CD14-positive monocyte (primary cell): Measurements from ENCODE around the gene CTSS. TPM values are rescaled to one million over a fixed set of nuclear protein-coding genes. Genes with fewer than 3 reads are reported as not detected.
"Not testable (repeated sequence)": the region's sequence is repeated elsewhere in the genome, so short reads cannot be mapped to it uniquely, and the experiment has no call there.

Experiments
- DNase-seq, 3 donors: peaks; one replicate each; pipeline ENCODE4 v3.0.0-alpha.2; 2011 to 2022
- H2AFZ ChIP-seq: 2 replicates; pipeline ENCODE4 v1.6.0; 2012; ENCODE audit warnings: mild to moderate bottlenecking, low read depth, low read length, inconsistent platforms; ENCODE audit not compliant: insufficient read depth, poor library complexity, severe bottlenecking
- H3K27ac ChIP-seq, 2 donors: 1 replicate in 1 of 2; 2 replicates in 1 of 2; pipeline ENCODE4 v1.5.1; 2012 to 2013; ENCODE audit warnings: low read length in 2 of 2, control low read depth in 1 of 2, inconsistent platforms in 1 of 2, low read depth in 1 of 2, mild to moderate bottlenecking in 1 of 2
- H3K27me3 ChIP-seq, 2 donors: one replicate each; pipeline versions ENCODE4 v1.6.0 to v1.6.1; 2011 to 2013; ENCODE audit warnings: low read length in 2 of 2; ENCODE audit not compliant: control insufficient read depth in 2 of 2, insufficient read depth in 2 of 2
- H3K36me3 ChIP-seq, 2 donors: replicated peaks in 1 of 2; 1 replicate in 1 of 2; 2 replicates in 1 of 2; pipeline versions ENCODE4 v1.5.1 to v1.6.1; 2012 to 2013; ENCODE audit warnings: low read length in 2 of 2, control low read depth in 1 of 2, inconsistent platforms in 1 of 2, mild to moderate bottlenecking in 1 of 2; ENCODE audit not compliant: insufficient read depth in 2 of 2, control insufficient read depth in 1 of 2
- H3K4me1 ChIP-seq, 2 donors: 1 replicate in 1 of 2; 2 replicates in 1 of 2; pipeline versions ENCODE4 v1.5.1 to v1.6.1; 2012 to 2013; ENCODE audit warnings: low read length in 2 of 2, control low read depth in 1 of 2, inconsistent platforms in 1 of 2, mild to moderate bottlenecking in 1 of 2, moderate library complexity in 1 of 2; ENCODE audit not compliant: insufficient read depth in 2 of 2, control insufficient read depth in 1 of 2
- H3K4me2 ChIP-seq: replicated peaks from 2 replicates; pipeline ENCODE3; 2012; ENCODE audit warnings: low read length, moderate library complexity, mild to moderate bottlenecking; ENCODE audit not compliant: poor library complexity, severe bottlenecking; ENCODE audit errors: extremely low read depth
- H3K4me3 ChIP-seq, 3 experiments: fragments of 200-600 bp in 1 of 3; sonication (generic) in 1 of 3; replicated peaks in 1 of 3; 1 replicate in 2 of 3; 2 replicates in 1 of 3; pipeline ENCODE4 v1.5.1; 2011 to 2013; ENCODE audit warnings: low read length in 3 of 3, mild to moderate bottlenecking in 3 of 3, control low read depth in 2 of 3, low read depth in 2 of 3, inconsistent platforms in 1 of 3, moderate library complexity in 1 of 3
- H3K79me2 ChIP-seq: 2 replicates; pipeline ENCODE4 v1.6.0; 2012; ENCODE audit warnings: mild to moderate bottlenecking, control low read depth, inconsistent platforms, low read length, moderate library complexity; ENCODE audit not compliant: insufficient read depth
- H3K9ac ChIP-seq: 2 replicates; pipeline ENCODE4 v1.6.0; 2017; ENCODE audit warnings: low read length, mild to moderate bottlenecking; ENCODE audit not compliant: insufficient read depth, poor library complexity, severe bottlenecking
- H3K9me3 ChIP-seq, 2 donors: replicated peaks in 1 of 2; 1 replicate in 1 of 2; 2 replicates in 1 of 2; pipeline versions ENCODE4 v1.5.1 to v1.6.1; 2012 to 2013; ENCODE audit warnings: low read length in 2 of 2, control low read depth in 1 of 2; ENCODE audit not compliant: control insufficient read depth in 1 of 2, insufficient read depth in 1 of 2
- H4K20me1 ChIP-seq: 2 replicates; pipeline ENCODE4 v1.6.0; 2012; ENCODE audit warnings: mild to moderate bottlenecking, low read length, control low read depth, moderate library complexity; ENCODE audit not compliant: insufficient read depth
- H3K27ac Mint-ChIP-seq, 7 donors: one replicate each; pipeline ENCODE4 v1.8.0; 2020; ENCODE audit warnings: mild to moderate bottlenecking in 7 of 7, mixed read lengths in 7 of 7, moderate library complexity in 6 of 7, inconsistent platforms in 2 of 7
- H3K27me3 Mint-ChIP-seq, 3 donors: one replicate each; pipeline ENCODE4 v1.8.0; 2021 to 2022; ENCODE audit warnings: low read depth in 3 of 3, mild to moderate bottlenecking in 3 of 3, mixed read lengths in 3 of 3, moderate library complexity in 3 of 3, inconsistent platforms in 1 of 3
- H3K36me3 Mint-ChIP-seq, 2 donors: one replicate each; pipeline ENCODE4 v1.8.0; 2020; ENCODE audit warnings: mixed read lengths in 2 of 2, inconsistent platforms in 1 of 2, mild to moderate bottlenecking in 1 of 2
- H3K4me1 Mint-ChIP-seq: one replicate; pipeline ENCODE4 v1.8.0; 2020; ENCODE audit warnings: mild to moderate bottlenecking, mixed read lengths
- H3K4me3 Mint-ChIP-seq, 2 donors: one replicate each; pipeline ENCODE4 v1.8.0; 2020; ENCODE audit warnings: mild to moderate bottlenecking in 2 of 2, mixed read lengths in 2 of 2, moderate library complexity in 1 of 2
- H3K9me3 Mint-ChIP-seq, 7 donors: one replicate each; pipeline ENCODE4 v1.8.0; 2020 to 2022; ENCODE audit warnings: mixed read lengths in 7 of 7, mild to moderate bottlenecking in 6 of 7, moderate library complexity in 6 of 7, inconsistent platforms in 2 of 7
- CTCF ChIP-seq: fragments of 200-600 bp; IDR thresholded peaks from one replicate; pipeline ENCODE4 v1.8.0; 2022; ENCODE audit warnings: antibody characterized with exemption, mild to moderate bottlenecking
- WGBS: methylation state at CpG from one replicate; pipeline ENCODE4 v1.1.5; 2013; ENCODE audit warnings: missing lambda C conversion rate; ENCODE audit not compliant: insufficient coverage; 5-methylcytosine and 5-hydroxymethylcytosine counted together
- intact Hi-C, 2 donors: fragments of 100-400 bp; cut with micrococcal nuclease; formaldehyde crosslinking; loops; one replicate each; pipeline versions ENCODE4 v1.15.0 to v1.15.1; 2023
- polyA plus RNA-seq, 3 donors: library from polyadenylated mRNA; depleted of rRNA in 1 of 3; unstranded in 2 of 3; stranded (reverse) in 1 of 3; fragments of 300-500 nt in 2 of 3; fragments of >200 nt in 1 of 3; fragmentation: Illumina TruSeq in 2 of 3; gene quantifications; 1 replicate in 2 of 3; 2 replicates in 1 of 3; pipeline ENCODE4 v1.2.3, GENCODE V29; 2012 to 2021

CTSS gene
- polyA plus RNA-seq, 3 donors = 2,349 to 6,327 (median 5,201) TPM

GRCh38 chr1:150778409-150778808, 12.8 kb upstream of the CTSS start:
- TF ChIP-seq CTCF = no peak
- WGBS = no CpG with 5 or more reads among the region's 1 CpG
- Histone ChIP-seq H3K79me2 (peaks cover 4% of the 10 kb centered on the region), H3K9ac (no peak overlapping the region), H2AFZ (no peak overlapping the region), H3K4me2 (no peak overlapping the region), H3K4me1 (peaks cover 65 to 69% of the 10 kb centered on the region in 2 donors), H3K27me3 (no peaks in the 10 kb centered on the region), H4K20me1 (no peaks in the 10 kb centered on the region), H3K4me3 (no peak overlapping the region), H3K9me3 (no peaks in the 10 kb centered on the region), H3K36me3 (no peaks in the 10 kb centered on the region), H3K27ac (peak overlapping the region in 1 of 2 donors; percentile 52)
- Mint-ChIP-seq H3K4me1 (peaks cover 62% of the 10 kb centered on the region), H3K9me3 (no peaks in the 10 kb centered on the region), H3K36me3 (no peaks in the 10 kb centered on the region), H3K27me3 (peaks cover 0 to 3% (median 3%) of the 10 kb centered on the region in 3 donors), H3K27ac (peak overlapping the region in 1 of 7 donors; percentile 44), H3K4me3 (no peak overlapping the region)
- DNase-seq = no peak
- intact Hi-C loops = no loop called here

- no peaks in the 10 kb centered on the region for H3K9me3 Mint-ChIP-seq
- H4K20me1 ChIP-seq = no peaks in the 10 kb centered on the region
- H3K4me2 ChIP-seq = peak overlapping the region; percentile 47
- H2AFZ ChIP-seq = no peak overlapping the region
- peak in 2 of 3 donors; percentile 42 to 55 for DNase-seq
- H3K27me3 ChIP-seq = no peaks in the 10 kb centered on the region
- H3K4me3 ChIP-seq = peak overlapping the region in 1 of 3 experiments; percentile 58
- no peaks in the 10 kb centered on the region for H3K36me3 Mint-ChIP-seq
- H3K4me1 ChIP-seq = peaks cover 65 to 69% of the 10 kb centered on the region in 2 donors
- no peak for TF ChIP-seq CTCF
- H3K9ac ChIP-seq = no peak overlapping the region
- WGBS = no CpG with 5 or more reads among the region's 2 CpGs
- H3K27ac ChIP-seq = peak overlapping the region in 1 of 2 donors; percentile 52
- peak overlapping the region in 1 of 2 donors; percentile 71 for H3K4me3 Mint-ChIP-seq
- H3K36me3 ChIP-seq = no peaks in the 10 kb centered on the region
- no peaks in the 10 kb centered on the region for H3K9me3 ChIP-seq
- H3K79me2 ChIP-seq = peaks cover 4% of the 10 kb centered on the region
- H3K27ac Mint-ChIP-seq = peak overlapping the region; percentile 50 to 88 (median 81)
- intact Hi-C loops = no loop called here
- peaks cover 59% of the 10 kb centered on the region for H3K4me1 Mint-ChIP-seq
- peaks cover 0 to 3% (median 3%) of the 10 kb centered on the region in 3 donors for H3K27me3 Mint-ChIP-seq
Observed at GRCh38 chr1:150777544-150777943, 12.0 kb upstream of the CTSS start.

DNA sequence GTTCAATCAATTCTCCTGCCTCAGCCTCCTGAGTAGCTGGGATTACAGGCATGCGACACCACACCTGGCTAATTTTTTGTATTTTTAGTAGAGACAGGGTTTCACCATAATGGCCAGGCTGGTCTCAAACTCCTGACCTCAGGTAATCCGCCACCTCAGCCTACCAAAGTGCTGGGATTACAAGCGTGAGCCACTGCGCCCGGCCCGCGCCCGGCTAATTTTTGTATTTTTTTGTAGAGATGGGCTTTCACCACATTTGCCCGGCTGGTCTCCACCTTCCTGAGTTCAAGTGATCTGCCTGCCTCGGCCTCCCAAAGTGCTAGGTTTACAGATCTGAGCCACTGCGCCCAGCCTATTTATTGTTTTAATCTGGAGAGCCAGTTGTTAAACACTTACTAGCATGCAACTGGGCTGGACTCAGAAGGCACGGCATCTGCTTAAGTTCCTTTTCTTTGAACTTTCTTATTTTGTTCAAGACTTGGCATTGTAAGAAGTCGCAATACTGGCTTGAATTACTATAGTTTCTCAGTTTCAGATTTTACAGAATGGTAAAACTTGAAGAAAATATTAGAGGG, 10.4 kb upstream of the CTSS start:
- Mint-ChIP-seq H3K4me1 (peaks cover 71% of the 10 kb centered on the region), H3K27ac (peak overlapping the region in 6 of 7 donors; percentile 55 to 85 (median 79))
- peak in 1 of 3 donors; percentile 34 for DNase-seq
- H3K36me3 Mint-ChIP-seq, H3K9me3 Mint-ChIP-seq, H3K79me2 ChIP-seq, H3K36me3 ChIP-seq, H3K27me3 Mint-ChIP-seq, H4K20me1 ChIP-seq, intact Hi-C loops, H3K9me3 ChIP-seq, H2AFZ ChIP-seq, H3K9ac ChIP-seq, H3K27me3 ChIP-seq, H3K4me3 Mint-ChIP-seq: not testable (repeated sequence)
- Histone ChIP-seq H3K4me1 (peaks cover 75 to 84% of the 10 kb centered on the region in 2 donors), H3K4me2 (peak overlapping the region; percentile 10), H3K4me3 (peak overlapping the region in 1 of 3 experiments; percentile 24), H3K27ac (peak overlapping the region; percentile 9 to 52)
- WGBS = 97% methylated on average over 4 of the region's 13 CpGs
